Glomerular endothelial cell (primary cell): ENCODE results near the gene CFAP100. TPM values are rescaled to one million over a fixed set of nuclear protein-coding genes. Genes with fewer than 3 reads are reported as not detected.

Source experiments
- DNase-seq: peaks from one replicate; pipeline ENCODE4 v3.0.0-alpha.2; 2011; ENCODE audit warnings: low read depth, low spot score; ENCODE audit errors: extremely low read depth
- total RNA-seq: library from RNA; depleted of rRNA; stranded (reverse); fragments of >200 nt; gene quantifications from 2 replicates; pipeline ENCODE4 v1.2.3, GENCODE V29; 2015

Gene CFAP100
- total RNA-seq, 1 donor from 2014 or later = not detected

DNA sequence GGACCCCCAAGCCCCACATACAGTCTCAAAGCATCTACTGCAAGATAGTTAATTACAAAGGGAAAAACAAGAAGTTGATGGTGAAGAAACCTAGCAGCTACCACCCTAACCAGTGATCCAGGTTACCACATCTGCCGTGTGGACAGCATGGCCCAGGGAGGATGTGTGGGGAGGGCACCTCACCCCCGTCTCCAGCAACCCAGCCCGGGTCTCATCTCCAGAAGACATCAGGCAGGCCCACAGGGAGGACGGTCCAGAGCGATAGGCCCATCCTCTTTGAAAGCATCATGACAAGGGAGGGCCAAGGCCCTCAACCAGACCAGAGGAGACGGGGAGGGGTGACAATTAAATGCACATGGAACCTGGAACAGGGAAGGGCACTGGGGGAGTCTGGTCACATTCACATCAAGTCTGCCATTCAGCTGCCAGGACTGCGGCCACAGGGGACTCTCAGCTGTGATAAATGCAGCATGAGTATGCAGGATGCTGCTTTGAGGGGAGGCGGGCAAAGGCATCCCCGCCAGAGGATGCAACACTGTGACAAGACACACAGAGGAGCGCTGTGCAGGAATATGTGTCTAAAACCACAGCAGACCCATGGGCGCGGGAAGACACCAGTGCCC lies 62.2 kb downstream of the CFAP100 start:
- DNase-seq = no peak

- DNase-seq = no peak
Observed at GRCh38 chr3:126459111-126459762, 64.5 kb downstream of the CFAP100 start.

- DNase-seq = no peak
Observed at GRCh38 chr3:126459763-126460127, 65.0 kb downstream of the CFAP100 start.

DNA sequence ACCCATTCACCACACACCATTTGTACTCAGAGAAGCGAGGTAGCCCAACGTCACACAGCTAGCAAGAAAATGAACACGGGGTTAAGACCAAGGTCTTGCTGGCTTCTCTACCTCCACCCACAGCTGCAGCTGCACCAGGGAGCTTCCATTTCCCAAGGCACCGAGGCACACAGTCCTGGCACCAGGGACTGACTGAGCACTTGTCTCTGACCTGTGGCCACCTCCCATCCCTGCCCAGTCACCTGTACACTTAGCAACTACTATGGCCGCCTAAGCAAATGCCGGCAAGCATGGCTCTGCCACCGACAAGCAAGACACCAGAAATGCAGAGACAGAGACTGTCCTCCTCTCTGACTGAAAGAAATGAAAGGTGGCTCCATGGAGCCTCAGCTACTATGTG lies 65.7 kb downstream of the CFAP100 start:
- no peak for DNase-seq

DNA sequence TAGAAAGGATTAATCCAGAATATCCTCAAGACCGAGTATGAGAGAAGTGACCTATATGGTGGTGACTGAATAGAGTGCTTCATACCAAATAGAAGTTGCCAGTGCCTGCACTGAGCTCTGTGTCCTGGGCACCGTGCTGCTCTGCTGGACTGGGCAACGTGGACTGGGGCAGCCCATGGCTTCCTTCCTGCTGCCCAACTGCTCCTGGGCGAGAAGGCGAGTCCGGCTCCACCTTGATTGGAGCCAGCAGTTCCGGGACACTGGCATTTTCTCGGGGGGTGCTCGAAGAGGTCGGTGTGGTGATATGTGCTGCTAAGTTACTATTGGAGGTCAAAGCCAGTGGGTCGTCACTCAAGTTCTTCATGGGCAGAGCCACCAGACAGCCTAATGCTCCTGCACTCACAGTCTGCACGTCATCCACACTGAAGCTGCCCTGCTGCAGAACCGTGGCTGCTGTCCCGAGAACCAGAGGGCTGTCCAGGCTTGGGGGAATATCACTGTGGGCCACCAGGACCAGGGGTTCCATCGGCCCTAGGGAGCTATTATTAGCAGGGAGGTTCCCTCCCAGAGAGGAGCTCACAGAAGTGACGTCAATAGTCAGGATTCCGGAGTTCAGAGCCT lies 66.9 kb downstream of the CFAP100 start:
- DNase-seq = no peak

DNA sequence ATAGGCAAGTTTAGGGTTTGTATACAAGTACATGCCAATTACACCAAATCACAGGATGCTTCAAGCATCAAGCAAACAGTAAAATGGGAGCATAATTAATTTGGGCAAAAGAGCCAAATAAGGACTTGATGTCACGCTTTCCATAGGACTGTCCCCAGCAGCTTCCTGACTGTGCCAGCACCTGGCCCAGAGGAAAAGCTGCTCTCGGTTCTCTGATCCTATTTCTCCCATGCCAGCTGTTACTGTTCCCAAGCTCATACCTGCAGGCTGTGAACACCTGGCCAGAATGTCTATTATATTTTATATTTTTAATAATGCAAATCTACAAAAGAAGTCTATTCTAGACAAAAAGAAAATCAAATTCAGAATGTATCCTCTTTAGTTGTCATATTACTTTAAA lies 68.8 kb downstream of the CFAP100 start:
- no peak for DNase-seq

- DNase-seq = no peak
Observed at GRCh38 chr3:126464093-126464492, 69.4 kb downstream of the CFAP100 start.

DNA sequence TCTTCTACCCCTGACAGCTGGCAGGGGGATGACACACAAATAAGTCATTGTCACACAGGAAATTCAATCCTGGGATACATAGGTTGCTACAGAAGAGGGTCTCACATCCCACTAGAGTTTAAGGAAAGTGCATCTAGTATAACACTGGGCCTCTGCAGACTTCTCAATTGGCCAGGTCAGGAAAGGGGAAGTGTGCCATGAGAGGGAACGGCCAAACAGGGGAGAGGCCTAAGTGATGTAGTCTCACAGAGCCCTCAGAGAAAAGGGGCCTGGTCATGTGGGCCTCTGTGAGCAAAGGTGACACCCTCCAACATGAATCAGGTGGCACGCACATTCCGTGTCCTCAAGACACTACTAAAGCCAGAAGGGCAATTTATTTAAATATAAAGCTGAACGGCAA lies 69.8 kb downstream of the CFAP100 start:
- DNase-seq = no peak

- DNase-seq = no peak
Observed at GRCh38 chr3:126464997-126465396, 70.3 kb downstream of the CFAP100 start.

- no peak for DNase-seq
Observed at GRCh38 chr3:126465928-126466544, 71.3 kb downstream of the CFAP100 start.

DNA sequence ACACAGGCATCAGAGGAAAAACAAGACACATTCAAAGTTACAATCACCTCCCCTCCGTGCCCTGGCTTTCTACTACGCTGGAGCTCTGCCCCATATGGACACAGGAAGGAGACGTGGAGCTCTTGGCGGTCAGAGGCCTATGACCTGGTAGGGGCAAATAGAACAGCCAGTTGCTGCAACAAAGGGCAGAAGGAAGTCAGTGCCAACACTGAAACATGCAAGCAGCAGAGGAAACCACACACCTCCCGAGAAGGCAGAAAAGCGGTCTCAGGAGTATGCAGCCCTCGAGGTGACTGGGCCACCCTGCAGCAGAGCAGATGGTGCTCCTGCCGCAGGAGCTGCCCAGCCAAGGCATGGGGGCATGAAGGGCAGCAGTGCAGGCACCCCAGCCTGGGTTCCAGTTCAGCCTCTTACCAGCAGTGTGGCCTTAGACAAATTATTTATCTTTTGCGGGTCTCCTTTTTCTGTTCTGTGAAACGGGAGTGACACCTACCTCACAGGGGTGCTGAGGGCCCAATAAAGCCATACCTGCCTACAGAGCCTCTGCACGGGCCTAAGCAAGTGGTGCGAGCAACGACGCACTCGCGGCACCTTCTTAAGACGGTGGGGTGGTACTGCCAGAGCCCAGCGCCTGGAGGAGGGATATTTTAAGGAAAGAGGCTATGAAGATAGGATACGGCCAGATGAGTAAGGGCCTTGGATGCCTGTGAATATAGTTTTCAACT lies 72.3 kb downstream of the CFAP100 start:
- DNase-seq = no peak

- no peak for DNase-seq
Observed at GRCh38 chr3:126467611-126467955, 72.9 kb downstream of the CFAP100 start.

GRCh38 chr3:126468028-126468891 lies 73.6 kb downstream of the CFAP100 start:
- DNase-seq = no peak

- DNase-seq = no peak
Observed at GRCh38 chr3:126469479-126469878, 74.8 kb downstream of the CFAP100 start.

DNA sequence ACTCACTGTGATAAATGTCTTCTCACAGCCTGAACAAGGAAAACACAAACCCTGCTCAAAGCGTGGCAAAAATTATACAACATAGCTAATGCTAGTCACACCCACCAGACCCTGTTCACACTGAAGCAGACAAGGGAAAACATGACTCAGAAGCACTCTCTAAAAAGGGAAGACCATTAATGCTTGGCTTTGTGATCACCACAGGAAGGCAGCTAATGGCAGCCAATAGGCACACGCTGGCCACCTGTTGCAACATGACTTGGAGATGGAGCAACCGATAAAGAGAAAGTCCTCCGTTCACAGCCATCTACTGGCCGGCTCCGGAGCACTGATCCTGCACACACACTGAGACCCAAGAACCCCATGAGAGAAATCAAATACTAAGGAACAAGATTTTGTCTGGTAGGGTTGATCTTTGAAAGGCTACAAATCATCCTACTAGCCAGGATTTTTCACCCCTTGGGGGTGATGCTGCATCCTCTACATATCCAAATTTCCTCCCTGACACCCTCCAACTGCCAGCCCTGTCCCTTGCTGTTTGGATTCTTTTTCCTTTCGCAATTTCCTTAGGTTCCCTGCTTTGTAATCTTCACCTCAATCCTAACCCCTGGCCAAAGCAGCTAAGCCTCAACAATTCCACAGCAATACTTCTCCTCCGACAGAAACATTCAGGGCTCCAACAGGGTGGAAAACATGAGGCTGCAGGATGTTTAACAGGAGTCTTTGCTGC lies 77.7 kb downstream of the CFAP100 start:
- peak; percentile 51 for DNase-seq

- no peak for DNase-seq
Observed at GRCh38 chr3:126473292-126474168, 78.8 kb downstream of the CFAP100 start.

DNA sequence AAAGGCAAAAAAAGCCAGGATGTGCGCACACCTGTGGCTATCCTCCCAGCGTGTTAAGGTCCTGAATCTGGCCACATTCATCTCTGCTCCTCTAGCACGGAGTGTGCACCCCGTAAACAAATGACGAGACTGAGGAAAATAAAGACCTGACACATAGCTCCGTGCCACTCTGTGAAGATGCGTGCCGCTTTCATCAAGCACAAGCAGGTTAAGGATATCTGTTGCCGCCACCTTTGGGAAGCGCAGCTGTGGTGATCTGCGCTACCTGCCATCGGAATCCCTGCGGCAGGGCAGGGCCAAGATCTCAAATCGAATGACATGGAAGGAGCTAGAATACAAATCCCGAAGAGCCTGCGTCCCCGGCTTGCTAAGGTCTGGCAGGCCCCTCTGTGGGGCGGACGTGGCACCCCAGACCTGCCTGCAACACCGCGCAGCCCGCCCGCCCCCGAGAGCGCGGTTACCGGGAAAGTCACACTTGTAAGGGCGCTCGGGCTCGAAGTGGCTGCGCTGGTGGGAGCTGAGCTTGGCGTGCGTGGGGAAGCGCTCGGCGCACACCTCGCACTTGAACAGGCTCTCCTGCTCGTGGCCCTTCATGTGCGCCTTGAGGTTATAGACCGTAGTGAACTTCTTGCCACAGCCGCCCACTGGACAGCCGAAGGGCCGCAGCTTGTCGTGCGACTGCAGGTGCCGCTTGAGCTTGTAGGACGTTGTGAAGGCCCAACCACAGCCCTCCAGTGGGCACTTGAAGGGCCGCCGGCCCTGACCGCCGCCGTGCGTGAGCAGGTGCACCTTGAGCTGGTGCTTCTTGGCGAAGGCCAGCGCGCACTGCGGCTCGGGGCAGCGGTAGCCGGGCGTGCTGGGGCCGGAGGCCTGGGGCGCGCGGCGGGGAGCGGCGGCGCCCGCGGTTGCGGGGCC lies 80.0 kb downstream of the CFAP100 start:
- DNase-seq = no peak
